Prostate gland (tissue), 2 donors: ENCODE data around the gene CTAGE1. TPM values are rescaled to one million over a fixed set of nuclear protein-coding genes. Genes with fewer than 3 reads are reported as not detected.

ENCODE experiments used
- DNase-seq: peaks from one replicate; pipeline ENCODE4 v3.0.0-alpha.2; 2019; ENCODE audit warnings: low spot score
- H3K27ac ChIP-seq, 2 donors: fragments of 200-600 bp; sonication (generic); 2 replicates each; pipeline ENCODE4 v1.5.1; 2017 to 2019
- H3K27me3 ChIP-seq: fragments of 200-600 bp; sonication (generic); replicated peaks from 2 replicates; pipeline ENCODE4 v1.5.1; 2019; ENCODE audit not compliant: insufficient read depth
- H3K36me3 ChIP-seq, 2 donors: fragments of 200-600 bp; sonication (generic); 1 replicate in 1 of 2; 2 replicates in 1 of 2; pipeline versions ENCODE4 v1.5.1 to v1.8.1; 2017 to 2019
- H3K4me1 ChIP-seq: fragments of 200-600 bp; sonication (generic); replicated peaks from 2 replicates; pipeline ENCODE4 v1.5.1; 2019
- H3K4me3 ChIP-seq, 2 donors: fragments of 200-600 bp; sonication (generic); 2 replicates each; pipeline ENCODE4 v1.5.1; 2017 to 2019
- H3K9me3 ChIP-seq: fragments of 200-600 bp; sonication (generic); 2 replicates; pipeline ENCODE4 v1.5.1; 2017
- CTCF ChIP-seq, 4 experiments: fragments of 200-600 bp in 2 of 4; fragments of 450-650 bp in 2 of 4; sonication (generic) in 2 of 4; IDR thresholded peaks; 1 replicate in 3 of 4; 2 replicates in 1 of 4; pipeline ENCODE4 v1.5.1; 2016 to 2019; ENCODE audit warnings: antibody characterized with exemption in 4 of 4, mild to moderate bottlenecking in 2 of 4, moderate library complexity in 2 of 4
- POLR2A ChIP-seq: fragments of 450-650 bp; IDR thresholded peaks from one replicate; pipeline ENCODE4 v1.6.1; 2016; ENCODE audit warnings: antibody characterized with exemption, mild to moderate bottlenecking
- POLR2AphosphoS5 ChIP-seq: sonication (generic); formaldehyde crosslinking; IDR thresholded peaks from one replicate; pipeline ENCODE4 v1.6.1; 2017; ENCODE audit warnings: antibody characterized with exemption
- WGBS: methylation state at CpG from one replicate; pipeline ENCODE4 v1.1.5; 2018; 5-methylcytosine and 5-hydroxymethylcytosine counted together
- intact Hi-C: fragments of 100-400 bp; cut with DNase I; formaldehyde crosslinking; loops from one replicate; pipeline ENCODE4 v1.14.2; 2022
- total RNA-seq, 2 donors: library from RNA; depleted of rRNA; stranded (reverse); fragments of >200 nt; gene quantifications; one replicate each; pipeline ENCODE4 v1.1.0, GENCODE V29; 2016

The CTAGE1 gene
- total RNA-seq: under 1 TPM in 1 of 2 donors, not detected in 1; 0.80 TPM

GRCh38 chr18:22417496-22418188 lies at the start of gene CTAGE1:
Gene CTAGE1 (minus strand): TSS chr18:22417915. CDS start chr18:22417811, 104 bp downstream.
- no peak for DNase-seq
- H3K27me3 ChIP-seq: no peaks in the 10 kb centered on the region
- H3K9me3 ChIP-seq: no peaks in the 10 kb centered on the region
- no peaks in the 10 kb centered on the region for H3K4me1 ChIP-seq
- no peaks in the 10 kb centered on the region for H3K36me3 ChIP-seq
- WGBS: 90% methylated on average over 23 of the region's 24 CpGs
- H3K4me3 ChIP-seq: no peak within 1 kb of the TSS
- TF ChIP-seq POLR2A: no peak
- no peak for TF ChIP-seq CTCF (IDR thresholded peaks at IDR 0.05)
- TF ChIP-seq POLR2AphosphoS5: no peak
- no peak within 1 kb of the TSS for H3K27ac ChIP-seq
- intact Hi-C loops: no loop called here

- TF ChIP-seq CTCF (IDR thresholded peaks at IDR 0.05) (no peak), POLR2AphosphoS5 (peak; percentile 50), POLR2A (no peak)
- DNase-seq: peak; percentile 23
- H3K4me3 ChIP-seq: no peak overlapping the region
- H3K4me1 ChIP-seq: peaks cover 14% of the 10 kb centered on the region
- H3K27me3 ChIP-seq: no peaks in the 10 kb centered on the region
- no peaks in the 10 kb centered on the region for H3K9me3 ChIP-seq
- 36% methylated on average over 3 of the region's 3 CpGs for WGBS
- H3K36me3 ChIP-seq: no peaks in the 10 kb centered on the region
- intact Hi-C loops: loop anchor here (5.0 kb wide), 2 partner anchors 90 to 275 kb away; no protein-coding TSS in a partner anchor
- peak overlapping the region in 1 of 2 donors; percentile 10 for H3K27ac ChIP-seq
Observed at GRCh38 chr18:22466608-22467395, 49.1 kb upstream of the CTAGE1 start.

GRCh38 chr18:22465859-22466457 lies 48.2 kb upstream of the CTAGE1 start:
- no peak overlapping the region for H3K4me3 ChIP-seq
- no peaks in the 10 kb centered on the region for H3K36me3 ChIP-seq
- TF ChIP-seq POLR2AphosphoS5 (no peak), POLR2A (no peak), CTCF (IDR thresholded peaks at IDR 0.05) (no peak)
- peaks cover 8% of the 10 kb centered on the region for H3K4me1 ChIP-seq
- H3K27me3 ChIP-seq: no peaks in the 10 kb centered on the region
- intact Hi-C loops: loop anchor here (5.0 kb wide), 2 partner anchors 91 to 274 kb away; no protein-coding TSS in a partner anchor
- H3K9me3 ChIP-seq: no peaks in the 10 kb centered on the region
- no peak overlapping the region for H3K27ac ChIP-seq
- DNase-seq: peak; percentile 34
- 32% methylated on average over 3 of the region's 3 CpGs for WGBS

GRCh38 chr18:22463076-22463475 lies 45.4 kb upstream of the CTAGE1 start:
- no peaks in the 10 kb centered on the region for H3K27me3 ChIP-seq
- no peak for DNase-seq
- no peak overlapping the region for H3K27ac ChIP-seq
- WGBS: 86% methylated on average over 5 of the region's 5 CpGs
- intact Hi-C loops: no loop called here
- no peak for TF ChIP-seq POLR2AphosphoS5
- no peak for TF ChIP-seq POLR2A
- no peak for TF ChIP-seq CTCF (IDR thresholded peaks at IDR 0.05)
- no peaks in the 10 kb centered on the region for H3K9me3 ChIP-seq
- H3K36me3 ChIP-seq: no peaks in the 10 kb centered on the region
- peaks cover 8% of the 10 kb centered on the region for H3K4me1 ChIP-seq
- H3K4me3 ChIP-seq: no peak overlapping the region
